Transverse colon (tissue), 4 donors: ENCODE results near the gene FAM107A.

ENCODE experiments used
- CTCF ChIP-seq, 5 experiments: fragments of 200-600 bp in 3 of 5; fragments of 450-650 bp in 2 of 5; sonication (generic) in 3 of 5; IDR thresholded peaks; 1 replicate in 2 of 5; 2 replicates in 3 of 5; pipeline ENCODE4 v1.5.1; 2016 to 2017; ENCODE audit warnings: antibody characterized with exemption in 5 of 5, inconsistent platforms in 3 of 5, mild to moderate bottlenecking in 2 of 5, moderate library complexity in 1 of 5
- POLR2AphosphoS5 ChIP-seq, 3 donors: sonication (generic); formaldehyde crosslinking; IDR thresholded peaks; one replicate each; pipeline ENCODE4 v1.6.1; 2016; ENCODE audit warnings: antibody characterized with exemption in 3 of 3

GRCh38 chr3:58562498-58562897 is 14.7 kb downstream of the FAM107A start:
- TF ChIP-seq CTCF (IDR thresholded peaks at IDR 0.05) (no peak), POLR2AphosphoS5 (IDR thresholded peaks at IDR 0.05) (no peak)
